Stimulated activated CD8-positive, alpha-beta memory T cell treated with anti-CD3 and anti-CD28 coated beads, Interleukin-4, amount 100 ng/mL, for 24 hours (primary cell): ENCODE results near the gene GIMAP1.

Experiments used
- DNase-seq: peaks from one replicate; pipeline ENCODE4 v3.0.0-alpha.2; 2020; ENCODE audit warnings: low read depth

Gene GIMAP1

DNA sequence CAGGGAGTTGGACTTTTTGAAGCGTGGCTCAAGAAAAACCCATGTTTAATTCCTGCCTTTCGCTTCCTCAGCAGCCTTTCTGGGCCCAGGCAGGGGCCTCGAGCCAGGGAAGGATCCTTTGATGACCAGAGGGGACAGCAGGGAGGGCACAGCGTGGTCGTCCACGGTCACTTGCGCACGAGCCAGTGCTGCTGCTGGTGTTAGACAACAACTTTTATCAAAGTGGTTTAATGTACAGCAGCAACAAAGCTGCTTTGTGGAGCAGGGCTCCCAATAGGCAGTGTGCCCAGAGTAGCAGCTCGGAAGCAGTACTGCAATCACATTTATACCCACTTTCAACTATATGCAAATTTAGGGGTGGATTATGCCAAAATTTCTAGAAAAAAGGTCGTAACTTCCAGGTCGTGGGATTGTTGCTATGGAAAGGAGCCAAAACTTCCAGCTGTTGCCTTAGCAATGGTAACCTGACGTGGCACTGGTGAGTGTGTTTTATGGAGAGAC, 6.1 kb downstream of the GIMAP1 start:
- DNase-seq = no peak

DNA sequence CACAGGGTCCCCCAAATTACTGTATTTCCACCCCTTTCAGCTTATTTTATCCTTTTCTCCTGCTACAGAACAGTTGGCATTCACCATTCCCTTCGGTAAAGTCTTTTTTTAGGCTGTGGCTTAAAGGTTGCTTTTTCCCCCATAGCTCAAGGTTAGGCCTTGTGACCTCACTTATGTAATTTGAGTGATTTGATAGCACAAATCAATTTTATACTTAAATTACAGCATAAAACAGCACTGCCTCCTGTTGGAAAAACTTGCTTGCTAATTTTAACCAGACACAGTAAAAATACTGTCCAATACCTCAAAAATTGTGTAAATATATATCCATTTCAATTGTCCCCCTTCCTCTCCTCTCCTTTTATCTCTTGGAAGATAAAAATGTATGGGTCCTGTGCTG, 7.1 kb downstream of the GIMAP1 start:
- DNase-seq = no peak

DNA sequence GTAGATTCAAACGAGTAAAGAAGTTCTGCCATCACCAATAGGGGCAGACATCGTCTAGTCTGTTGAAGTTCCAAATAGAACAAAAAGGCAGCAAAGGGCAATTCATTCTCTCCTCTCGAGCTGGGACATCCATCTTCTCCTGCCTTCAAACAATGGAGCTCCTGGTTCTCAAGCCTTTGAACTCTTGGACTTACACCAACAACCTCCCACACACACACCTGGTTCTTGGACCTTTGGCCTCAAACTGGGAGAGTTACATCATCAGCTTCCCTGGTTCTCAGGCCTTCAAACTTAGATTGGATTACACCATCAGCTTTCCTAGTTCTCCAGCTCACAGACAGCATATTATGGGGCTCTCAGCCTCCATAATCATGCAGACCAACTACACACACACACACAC, 11.0 kb downstream of the GIMAP1 start:
- DNase-seq = no peak

DNA sequence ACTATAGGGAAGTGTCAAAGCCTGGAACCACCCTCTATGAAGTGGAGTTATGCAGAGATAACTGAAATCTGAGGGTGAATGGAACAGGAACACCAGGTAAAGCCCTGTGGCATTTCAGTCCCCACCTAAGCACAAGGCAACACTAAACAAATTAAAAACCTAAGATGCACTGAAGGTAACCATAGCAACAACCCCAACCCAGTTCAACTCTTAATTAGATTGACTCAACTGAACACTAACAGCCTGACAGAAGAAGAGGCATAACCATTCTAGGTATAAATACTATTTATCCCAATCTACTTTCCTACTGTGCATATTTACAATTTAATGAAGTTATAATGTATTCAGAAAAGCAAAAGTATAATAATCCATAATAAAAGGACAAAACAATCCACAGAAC, 11.6 kb downstream of the GIMAP1 start:
- no peak for DNase-seq

DNA sequence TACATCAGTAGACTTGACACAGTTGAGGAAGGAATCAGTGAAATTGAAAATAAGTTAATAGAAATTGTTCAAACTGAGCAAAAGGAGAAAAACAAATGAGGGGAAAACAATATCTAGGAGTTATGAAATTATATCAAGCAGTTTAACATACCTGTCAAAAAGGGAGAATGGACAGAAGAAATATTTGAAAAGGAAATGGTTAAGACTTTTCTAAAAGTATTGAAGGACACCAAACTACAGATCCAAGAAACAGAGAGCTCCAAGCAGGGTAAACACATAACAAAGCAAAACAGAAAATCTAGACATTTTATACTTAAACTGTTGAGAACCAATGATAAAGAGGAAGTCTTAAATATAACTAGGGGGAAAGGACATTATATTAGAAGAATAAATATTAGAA, 12.2 kb downstream of the GIMAP1 start:
- no peak for DNase-seq

DNA sequence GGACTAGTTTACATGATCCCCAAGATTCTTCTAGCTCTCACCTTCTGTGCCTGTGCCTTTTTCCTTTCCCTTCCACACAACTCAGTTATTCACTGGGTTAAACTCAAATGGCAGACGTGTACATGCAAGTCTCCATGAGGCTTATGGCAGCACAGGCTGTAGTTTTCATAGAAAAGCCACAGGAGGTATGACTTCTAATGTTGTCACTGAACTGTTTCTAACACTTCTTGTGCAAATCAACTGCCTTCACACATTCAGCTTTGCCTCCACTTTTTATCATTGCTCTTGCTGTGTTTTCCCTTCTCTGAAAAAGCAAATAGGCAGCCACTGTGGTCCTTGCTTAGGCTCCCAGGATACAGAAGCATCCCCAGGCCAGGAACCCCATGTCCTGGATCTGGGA, 15.5 kb downstream of the GIMAP1 start:
- DNase-seq = no peak

DNA sequence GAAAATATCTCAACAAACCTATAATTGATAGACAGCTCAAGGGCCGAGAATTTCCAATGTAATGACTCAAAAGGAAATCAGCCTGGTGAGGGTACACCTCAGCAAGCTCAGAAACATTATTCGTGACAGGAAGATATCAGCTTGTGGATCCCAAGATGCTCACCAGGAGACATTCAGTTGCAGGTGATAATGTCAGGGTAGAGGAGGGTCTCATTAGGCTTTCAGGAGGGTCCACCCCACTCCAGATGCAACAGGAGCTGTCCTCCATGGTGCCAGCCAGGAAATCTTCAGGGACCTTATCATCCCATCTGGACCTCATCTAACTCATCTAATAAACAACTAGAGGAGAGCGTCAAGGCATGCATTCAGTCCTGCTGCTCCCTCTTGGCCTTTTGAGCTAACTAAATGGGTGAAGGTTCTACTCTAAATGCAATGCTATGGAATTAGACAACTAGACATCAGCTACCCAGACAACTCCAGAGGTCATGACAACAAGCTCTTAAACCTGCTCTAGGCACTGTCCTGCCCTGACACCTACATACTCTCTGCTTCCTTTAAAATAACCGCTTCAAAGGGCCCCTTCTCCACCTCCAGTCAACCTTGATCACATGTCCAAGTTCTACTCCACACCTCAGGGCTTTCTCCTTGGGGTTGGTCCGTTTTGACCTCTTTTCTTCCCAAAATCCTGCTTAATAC, 16.5 kb downstream of the GIMAP1 start:
- DNase-seq = no peak

DNA sequence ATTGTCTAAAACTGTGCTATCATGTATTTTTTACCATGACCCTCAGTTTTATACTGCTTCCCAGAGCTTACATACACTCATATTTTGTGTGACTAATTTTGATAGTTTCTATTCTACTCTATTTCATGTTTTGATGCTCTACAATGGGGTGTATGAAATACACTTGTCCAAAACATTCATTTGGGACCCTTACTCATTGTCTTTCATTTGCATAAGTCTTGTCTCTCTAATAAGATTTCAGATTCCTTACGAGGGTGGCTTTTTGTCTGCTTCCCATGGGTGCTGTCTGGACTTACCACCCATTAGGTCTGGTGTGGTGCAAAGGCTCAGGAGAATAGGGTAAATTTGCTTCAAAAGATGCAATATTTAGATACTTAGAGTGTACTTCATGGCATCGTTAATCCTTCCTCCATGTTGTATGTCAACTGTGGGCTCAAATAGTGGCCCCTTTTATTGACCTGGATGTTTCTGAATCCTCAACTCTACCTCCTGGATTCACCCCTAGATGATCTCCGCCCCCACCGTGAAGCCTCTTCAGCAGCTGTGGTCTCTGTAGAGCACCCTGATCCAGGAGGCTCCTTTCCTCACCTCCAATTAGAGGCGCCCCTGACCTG, 17.2 kb downstream of the GIMAP1 start:
- no peak for DNase-seq

DNA sequence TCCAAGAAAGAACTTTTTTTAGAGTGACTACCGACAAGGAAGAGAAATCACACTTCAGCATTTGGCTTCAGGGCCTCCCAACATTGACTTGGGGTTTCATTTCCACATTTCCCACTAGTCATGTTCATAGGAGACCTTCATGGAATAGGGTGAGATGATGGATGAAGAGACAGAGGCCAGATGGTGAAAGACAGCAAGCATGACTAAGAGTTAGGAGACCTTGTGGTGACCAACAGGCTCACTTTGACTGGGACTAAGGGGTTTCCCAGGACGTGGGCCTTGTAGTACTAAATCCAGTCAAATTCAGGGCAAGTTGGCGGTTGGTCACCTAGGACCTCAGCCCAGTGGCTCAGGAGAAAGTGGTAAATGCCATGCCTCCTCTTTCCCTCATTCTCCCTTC, 17.8 kb downstream of the GIMAP1 start:
- DNase-seq = no peak

DNA sequence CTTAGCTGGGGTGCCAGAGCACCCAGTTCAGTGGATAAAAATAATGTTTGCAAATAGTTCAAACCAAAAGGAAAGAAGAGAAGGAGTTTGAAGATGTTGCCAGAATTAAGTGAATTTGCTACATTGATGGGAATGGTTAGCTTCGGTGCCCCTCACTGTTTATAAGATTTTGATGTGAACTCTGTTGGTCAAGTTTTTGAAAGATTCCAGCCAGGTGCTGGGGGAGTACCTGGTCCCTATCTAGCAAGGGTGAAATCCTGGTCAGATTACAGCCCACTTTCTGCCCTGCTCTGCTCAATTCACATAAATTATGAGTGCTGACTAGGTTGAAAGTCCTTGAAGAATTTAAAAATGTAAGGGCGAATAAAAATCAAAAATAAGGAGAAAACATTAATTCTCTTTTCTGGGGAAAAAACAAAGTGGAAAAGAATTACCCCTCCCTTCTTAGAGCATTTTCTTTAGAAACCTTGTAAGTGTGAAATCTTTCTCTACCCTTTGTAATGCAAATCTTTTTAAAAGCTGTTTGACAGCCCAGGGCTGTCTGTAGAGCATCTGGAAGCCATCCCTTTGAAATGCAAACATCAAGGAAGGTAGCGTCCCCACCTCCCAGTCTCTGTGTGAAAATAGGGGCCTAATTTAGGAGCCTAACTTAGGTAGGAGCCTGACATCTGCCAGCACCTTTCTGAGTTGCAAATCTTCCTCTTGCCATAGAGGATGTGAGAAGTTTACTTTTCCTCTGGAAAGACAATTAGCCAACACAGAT, 19.4 kb downstream of the GIMAP1 start:
- no peak for DNase-seq

DNA sequence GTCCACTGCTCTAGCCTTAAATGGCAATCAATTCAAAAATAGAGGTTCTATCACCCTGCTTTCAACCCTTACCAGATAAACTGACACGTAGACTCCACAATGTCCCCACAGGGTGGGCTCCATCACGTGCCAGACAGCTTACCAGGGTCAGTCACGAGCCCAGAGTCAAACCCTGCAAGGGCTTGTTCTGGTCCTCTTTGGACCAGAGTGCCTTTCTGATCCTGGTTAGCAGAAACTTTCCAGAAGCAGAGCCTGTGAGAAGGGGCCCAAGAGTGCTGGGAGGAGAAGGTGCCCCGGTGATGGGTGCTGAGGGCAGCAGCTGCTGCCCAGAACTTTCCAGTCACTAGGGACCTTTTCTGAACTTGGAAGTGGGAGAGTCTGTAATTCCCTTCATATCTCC, 20.5 kb downstream of the GIMAP1 start:
- DNase-seq = no peak

DNA sequence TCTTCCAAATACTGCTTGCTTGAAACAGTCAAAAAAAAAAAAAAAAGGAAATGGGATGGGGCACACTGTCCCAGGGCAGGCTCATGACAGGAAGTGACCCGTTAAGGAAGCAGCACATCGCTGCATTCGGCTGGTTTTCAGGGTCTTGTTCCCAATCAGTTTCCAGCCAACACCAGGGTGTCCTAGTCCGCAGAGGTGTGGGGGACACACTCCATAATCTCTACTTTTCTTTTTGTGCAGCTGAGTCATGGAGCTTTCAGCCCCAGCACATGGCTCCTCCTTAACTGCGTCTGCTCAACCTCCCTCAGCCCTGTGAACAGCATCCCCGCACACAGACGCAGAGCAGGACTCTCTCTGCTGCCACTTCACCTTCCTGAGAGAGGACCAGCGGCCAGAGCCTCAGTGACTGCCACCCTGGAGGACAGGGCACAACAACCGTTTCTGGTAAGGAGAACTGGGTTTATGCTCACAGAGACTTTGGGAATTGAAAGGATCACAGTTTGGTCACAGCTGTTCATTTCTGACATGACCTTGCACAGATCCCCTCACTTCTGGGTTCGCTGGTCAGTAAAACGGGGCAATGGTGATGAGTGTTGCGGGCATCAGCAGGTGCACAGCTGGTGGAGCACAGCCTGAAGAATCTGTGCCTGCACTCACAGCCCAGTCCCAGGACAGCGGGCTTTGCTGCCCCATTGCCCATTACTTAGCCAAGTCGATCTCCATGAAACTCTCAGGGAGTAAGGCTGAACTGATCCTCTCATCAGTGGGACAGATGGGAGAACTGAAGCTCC, 21.0 kb downstream of the GIMAP1 start, which contains the start of gene GIMAP5:
Gene GIMAP5, plus strand, starts transcription at position 154 of the 791 bp plus-strand sequence. CDS start 3,467 bp downstream, outside the sequence.
- DNase-seq = no peak

DNA sequence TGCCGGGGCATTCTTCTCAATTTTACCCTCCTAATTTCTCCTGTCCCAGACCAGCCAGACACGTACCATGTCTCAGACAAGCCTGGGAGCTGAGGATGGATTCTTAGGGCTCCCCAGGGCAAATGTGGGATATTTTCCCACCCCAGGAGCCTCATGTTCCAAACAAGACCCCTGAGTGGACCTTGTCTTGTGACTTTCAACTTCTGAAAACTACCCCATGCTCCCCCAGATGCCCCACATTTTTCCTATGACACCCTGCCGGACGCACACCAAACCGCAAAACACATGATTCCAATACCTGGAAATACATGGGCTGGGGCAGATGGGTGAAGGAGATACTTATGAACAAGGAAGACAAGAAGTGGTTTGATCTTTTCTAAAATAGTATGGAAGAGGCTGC, 21.7 kb downstream of the GIMAP1 start:
- DNase-seq = no peak

DNA sequence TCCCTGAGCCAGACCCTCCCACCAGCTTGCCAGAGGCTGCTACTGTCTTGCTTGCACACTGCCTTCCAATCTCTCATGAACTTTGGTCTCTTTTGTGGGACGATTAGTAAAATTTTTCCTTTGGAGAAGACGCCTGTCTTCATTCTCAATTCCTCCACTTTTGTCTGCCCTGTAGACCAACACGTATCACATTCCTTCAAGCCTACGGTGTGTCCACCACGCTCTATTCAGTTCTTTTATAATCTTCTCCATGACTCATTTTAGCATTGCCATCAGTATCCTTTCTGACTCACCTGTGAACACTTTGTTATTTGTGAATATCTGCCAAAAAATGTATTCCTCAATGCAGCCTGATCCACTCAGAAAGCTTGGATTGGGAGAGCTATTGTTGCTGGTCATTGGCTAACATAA, 22.2 kb downstream of the GIMAP1 start:
- DNase-seq = no peak

DNA sequence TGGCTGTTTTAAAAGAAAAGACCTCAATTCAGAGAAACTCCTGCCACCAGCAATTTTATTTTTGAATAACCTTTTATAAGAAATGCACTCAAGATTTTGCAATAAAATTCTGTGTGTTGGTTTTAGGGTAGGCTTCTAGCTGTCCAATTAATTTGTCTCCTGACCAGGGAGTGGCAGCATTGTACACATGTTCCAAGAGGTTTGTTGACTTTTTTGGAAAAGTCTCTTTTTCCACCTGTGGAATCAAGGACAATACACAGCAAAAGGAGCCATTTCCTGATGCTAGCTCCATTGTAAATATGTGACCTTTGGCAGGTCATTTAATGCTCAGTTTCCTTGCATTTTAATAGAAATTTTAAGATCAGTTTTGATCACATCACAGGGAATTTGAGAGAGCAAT, 22.6 kb downstream of the GIMAP1 start:
- DNase-seq = no peak

DNA sequence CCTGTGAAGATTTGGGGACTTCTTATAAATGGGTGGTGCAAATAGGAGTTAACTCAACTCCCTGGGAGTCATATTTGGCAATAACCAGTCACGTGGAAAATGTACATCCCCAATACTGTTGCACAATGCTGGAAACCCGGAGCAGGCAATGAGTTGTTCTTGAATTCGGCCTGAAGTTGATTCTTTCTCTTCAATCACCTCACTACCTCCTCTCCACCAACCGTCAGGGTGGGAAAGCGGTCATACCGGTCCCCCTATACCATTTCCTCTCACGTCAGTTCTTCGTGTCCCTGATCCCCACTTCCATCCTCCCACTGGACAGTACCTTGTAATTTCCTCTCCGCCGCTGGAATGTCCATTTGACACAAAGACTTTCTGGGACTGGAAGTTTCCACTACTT, 23.6 kb downstream of the GIMAP1 start:
- DNase-seq = no peak

DNA sequence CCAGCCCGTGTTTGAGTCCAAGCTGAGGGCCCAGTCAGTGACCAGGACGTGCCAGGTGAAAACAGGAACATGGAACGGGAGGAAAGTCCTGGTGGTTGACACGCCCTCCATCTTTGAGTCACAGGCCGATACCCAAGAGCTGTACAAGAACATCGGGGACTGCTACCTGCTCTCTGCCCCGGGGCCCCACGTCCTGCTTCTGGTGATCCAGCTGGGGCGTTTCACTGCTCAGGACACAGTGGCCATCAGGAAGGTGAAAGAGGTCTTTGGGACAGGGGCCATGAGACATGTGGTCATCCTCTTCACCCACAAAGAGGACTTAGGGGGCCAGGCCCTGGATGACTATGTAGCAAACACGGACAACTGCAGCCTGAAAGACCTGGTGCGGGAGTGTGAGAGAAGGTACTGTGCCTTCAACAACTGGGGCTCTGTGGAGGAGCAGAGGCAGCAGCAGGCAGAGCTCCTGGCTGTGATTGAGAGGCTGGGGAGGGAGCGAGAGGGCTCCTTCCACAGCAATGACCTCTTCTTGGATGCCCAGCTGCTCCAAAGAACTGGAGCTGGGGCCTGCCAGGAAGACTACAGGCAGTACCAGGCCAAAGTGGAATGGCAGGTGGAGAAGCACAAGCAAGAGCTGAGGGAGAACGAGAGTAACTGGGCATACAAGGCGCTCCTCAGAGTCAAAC, 26.0 kb downstream of the GIMAP1 start:
- DNase-seq = no peak

DNA sequence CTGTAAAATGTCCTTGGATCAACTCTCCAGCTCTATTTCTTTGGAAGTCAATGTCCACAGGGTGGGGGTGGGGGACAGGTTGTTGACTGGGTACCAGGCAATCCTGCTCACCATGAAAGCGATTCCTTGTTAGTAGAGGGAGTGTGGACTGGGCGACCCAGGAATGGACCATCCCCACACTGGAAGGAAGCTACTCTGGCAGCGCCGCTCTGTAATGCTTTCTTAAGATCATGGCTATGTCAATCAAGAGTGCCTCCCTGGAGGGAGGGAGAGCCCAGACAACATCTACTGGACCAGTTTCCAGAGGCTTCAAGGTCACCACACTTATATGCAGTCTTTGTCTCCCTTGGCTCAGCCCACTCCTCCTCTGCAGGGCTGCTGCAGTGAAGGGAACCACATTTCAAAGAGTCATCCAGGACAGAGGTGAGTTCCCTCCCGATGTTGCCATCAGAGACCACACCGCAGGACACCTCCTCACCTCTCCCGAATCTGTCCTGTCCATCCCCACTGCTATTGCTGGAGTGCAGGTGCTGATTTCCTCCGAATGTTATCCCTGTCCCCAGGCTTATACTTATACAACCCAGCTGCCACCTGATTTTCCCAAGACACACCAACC, 27.7 kb downstream of the GIMAP1 start:
- no peak for DNase-seq

DNA sequence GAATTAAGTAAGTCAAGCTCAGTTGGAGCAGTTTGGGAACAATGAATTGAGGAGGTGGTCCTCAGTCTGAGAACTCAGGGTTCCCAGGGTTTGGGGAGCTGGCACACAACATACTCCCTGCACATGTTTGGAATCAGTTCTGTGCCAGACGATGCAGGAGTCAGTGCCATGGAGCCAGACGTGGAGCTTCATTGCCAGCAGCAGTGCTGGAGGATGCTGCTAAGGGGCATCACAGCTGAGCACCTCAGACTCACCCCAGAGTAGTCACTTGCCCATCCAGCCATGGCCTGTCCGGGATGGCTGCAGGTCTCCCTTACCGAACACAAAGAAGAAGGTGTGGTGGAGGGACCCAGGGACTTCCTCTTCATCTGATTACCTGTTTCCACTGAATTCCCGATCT, 28.7 kb downstream of the GIMAP1 start:
- no peak for DNase-seq

DNA sequence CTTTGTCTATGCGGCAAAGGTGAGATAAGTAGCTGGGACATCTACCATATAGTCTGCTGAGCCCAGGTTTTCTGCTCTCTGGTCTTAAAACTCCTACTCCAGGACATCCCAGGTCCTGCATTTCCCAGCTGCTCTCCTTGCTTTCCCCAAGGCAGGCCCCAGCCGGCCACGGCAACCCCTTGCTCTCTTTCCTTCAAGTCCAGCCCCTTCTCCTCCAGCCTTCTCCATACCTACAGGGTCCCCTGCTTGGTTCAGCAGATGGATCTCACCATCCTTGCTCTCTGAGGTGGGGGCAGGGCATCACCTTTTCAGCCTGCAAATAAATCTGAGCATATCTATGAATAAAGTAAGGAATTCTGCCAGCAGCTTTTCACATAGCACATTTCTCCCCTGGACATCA, 29.5 kb downstream of the GIMAP1 start:
- DNase-seq = no peak

DNA sequence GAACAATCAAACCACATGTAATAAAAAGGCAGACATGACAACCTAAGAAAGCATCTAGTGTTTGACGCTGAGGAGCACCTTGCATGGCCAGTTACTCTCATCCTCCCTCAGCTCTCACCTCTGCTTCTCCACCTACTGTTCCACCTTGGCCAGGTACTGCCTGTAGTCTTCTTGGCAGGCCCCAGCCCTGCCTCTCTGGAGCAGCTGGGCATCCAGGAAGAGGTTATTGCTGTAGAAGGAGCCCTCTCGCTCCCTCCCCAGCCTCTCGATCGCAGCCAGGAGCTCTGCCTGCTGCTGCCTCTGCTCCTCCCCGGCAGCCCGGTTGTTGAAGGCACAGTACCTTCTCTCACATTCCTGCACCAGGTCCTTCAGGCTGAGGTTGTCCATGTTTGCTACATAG, 30.5 kb downstream of the GIMAP1 start:
- DNase-seq = no peak
